Measurements from ENCODE around the gene TENT5C.

DNA sequence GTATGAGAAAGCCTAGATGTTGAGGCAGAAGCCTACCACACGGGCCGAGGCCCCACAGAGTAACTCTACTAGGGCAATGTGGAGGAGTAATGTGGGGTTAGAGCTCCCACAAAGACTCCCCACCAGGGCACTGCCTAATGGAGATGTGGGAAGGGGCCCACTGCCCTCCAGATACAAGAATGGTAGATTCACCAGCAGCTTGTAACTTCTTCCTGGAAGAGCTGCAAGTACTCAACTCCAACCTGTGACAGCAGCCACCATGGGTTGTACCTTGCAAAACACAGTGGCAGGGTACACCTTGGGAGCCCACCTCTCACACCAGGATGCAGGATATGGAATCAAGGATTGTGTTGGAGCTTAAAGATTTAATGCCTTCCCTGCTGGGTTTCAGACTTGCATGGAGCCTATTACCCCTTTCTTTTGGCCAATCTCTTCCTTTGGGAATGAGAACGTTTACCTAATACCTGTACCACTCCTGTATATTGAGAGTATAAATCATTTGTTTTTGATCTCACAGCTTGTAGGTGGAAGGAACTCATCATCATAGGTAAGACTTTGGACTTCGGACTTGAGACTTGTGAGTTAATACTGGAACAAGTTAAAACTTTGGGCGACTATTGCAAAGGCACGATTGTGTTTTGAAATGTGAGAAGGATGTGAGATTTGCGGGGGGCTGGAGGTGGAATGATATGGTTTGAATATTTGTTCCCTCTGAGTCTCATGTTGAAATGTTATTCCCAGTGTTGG is 57.5 kb downstream of the TENT5C start:
- TF ChIP-seq, protein P1, sequence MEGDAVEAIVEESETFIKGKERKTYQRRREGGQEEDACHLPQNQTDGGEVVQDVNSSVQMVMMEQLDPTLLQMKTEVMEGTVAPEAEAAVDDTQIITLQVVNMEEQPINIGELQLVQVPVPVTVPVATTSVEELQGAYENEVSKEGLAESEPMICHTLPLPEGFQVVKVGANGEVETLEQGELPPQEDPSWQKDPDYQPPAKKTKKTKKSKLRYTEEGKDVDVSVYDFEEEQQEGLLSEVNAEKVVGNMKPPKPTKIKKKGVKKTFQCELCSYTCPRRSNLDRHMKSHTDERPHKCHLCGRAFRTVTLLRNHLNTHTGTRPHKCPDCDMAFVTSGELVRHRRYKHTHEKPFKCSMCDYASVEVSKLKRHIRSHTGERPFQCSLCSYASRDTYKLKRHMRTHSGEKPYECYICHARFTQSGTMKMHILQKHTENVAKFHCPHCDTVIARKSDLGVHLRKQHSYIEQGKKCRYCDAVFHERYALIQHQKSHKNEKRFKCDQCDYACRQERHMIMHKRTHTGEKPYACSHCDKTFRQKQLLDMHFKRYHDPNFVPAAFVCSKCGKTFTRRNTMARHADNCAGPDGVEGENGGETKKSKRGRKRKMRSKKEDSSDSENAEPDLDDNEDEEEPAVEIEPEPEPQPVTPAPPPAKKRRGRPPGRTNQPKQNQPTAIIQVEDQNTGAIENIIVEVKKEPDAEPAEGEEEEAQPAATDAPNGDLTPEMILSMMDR (IDR thresholded peaks at IDR 0.05 in 2 of 3, conservative IDR thresholded peaks at IDR 0.05 in 1 of 3; ENCODE audit: borderline replicate concordance in 1 of 3, insufficient read depth in 1 of 3, low read depth in 2 of 3, low read length in 2 of 3): no peak
- no peak for TF ChIP-seq EZH2 (IDR thresholded peaks at IDR 0.05)
- no peak for TF ChIP-seq POLR2A (IDR thresholded peaks at IDR 0.05; ENCODE audit: borderline replicate concordance, extremely low read depth, insufficient read depth, insufficient read length)
- TF ChIP-seq, protein P2, sequence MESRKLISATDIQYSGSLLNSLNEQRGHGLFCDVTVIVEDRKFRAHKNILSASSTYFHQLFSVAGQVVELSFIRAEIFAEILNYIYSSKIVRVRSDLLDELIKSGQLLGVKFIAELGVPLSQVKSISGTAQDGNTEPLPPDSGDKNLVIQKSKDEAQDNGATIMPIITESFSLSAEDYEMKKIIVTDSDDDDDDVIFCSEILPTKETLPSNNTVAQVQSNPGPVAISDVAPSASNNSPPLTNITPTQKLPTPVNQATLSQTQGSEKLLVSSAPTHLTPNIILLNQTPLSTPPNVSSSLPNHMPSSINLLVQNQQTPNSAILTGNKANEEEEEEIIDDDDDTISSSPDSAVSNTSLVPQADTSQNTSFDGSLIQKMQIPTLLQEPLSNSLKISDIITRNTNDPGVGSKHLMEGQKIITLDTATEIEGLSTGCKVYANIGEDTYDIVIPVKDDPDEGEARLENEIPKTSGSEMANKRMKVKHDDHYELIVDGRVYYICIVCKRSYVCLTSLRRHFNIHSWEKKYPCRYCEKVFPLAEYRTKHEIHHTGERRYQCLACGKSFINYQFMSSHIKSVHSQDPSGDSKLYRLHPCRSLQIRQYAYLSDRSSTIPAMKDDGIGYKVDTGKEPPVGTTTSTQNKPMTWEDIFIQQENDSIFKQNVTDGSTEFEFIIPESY (IDR thresholded peaks at IDR 0.05; ENCODE audit: extremely low read depth, insufficient replicate concordance, low read length): no peak
- no peak for TF ChIP-seq YY1 (IDR thresholded peaks at IDR 0.05; ENCODE audit: extremely low read depth, insufficient replicate concordance, low read depth, low read length)
- no peak for TF ChIP-seq EZH2phosphoT487 (IDR thresholded peaks at IDR 0.05; ENCODE audit: borderline replicate concordance)
- no peak for TF ChIP-seq SRF (IDR thresholded peaks at IDR 0.05; ENCODE audit: low read depth)
- TF ChIP-seq ELF1 (IDR thresholded peaks at IDR 0.05; ENCODE audit: borderline replicate concordance, low read depth): no peak
